Keratinocyte (primary cell): ENCODE results near the gene ATP5PF.

Experiments used
- CTCF ChIP-seq, 3 experiments: IDR thresholded peaks in 1 of 3; conservative IDR thresholded peaks in 1 of 3; optimal IDR thresholded peaks in 1 of 3; 2 replicates in 2 of 3; 3 replicates in 1 of 3; pipeline versions ENCODE3 to v1.5.1; 2011; ENCODE audit warnings: low read length in 3 of 3, mild to moderate bottlenecking in 3 of 3, moderate library complexity in 2 of 3, control low read depth in 1 of 3, inconsistent platforms in 1 of 3; ENCODE audit not compliant: insufficient read depth in 2 of 3; ENCODE audit errors: extremely low read depth in 1 of 3
- EZH2 ChIP-seq: IDR thresholded peaks from one replicate; pipeline ENCODE4 v1.6.1; 2012; ENCODE audit warnings: inconsistent platforms, mild to moderate bottlenecking, low read length, moderate library complexity

GRCh38 chr21:25760061-25760460 is 25.4 kb upstream of the ATP5PF start:
- no peak for TF ChIP-seq CTCF (optimal IDR thresholded peaks at IDR 0.05 in 1 of 3, IDR thresholded peaks at IDR 0.05 in 1 of 3, conservative IDR thresholded peaks at IDR 0.05 in 1 of 3; ENCODE audit: extremely low read depth in 1 of 3, insufficient read depth in 2 of 3, low read length in 3 of 3)
- TF ChIP-seq EZH2 = no peak
